EL (cell line): Measurements from ENCODE around the gene UXS1.
A peak's percentile ranks its signal among the peaks of the same experiment; 100 is the strongest.

Experiments used
- DNase-seq: peaks from one replicate; pipeline ENCODE4 v3.0.0-alpha.2; 2016

Gene UXS1

DNA sequence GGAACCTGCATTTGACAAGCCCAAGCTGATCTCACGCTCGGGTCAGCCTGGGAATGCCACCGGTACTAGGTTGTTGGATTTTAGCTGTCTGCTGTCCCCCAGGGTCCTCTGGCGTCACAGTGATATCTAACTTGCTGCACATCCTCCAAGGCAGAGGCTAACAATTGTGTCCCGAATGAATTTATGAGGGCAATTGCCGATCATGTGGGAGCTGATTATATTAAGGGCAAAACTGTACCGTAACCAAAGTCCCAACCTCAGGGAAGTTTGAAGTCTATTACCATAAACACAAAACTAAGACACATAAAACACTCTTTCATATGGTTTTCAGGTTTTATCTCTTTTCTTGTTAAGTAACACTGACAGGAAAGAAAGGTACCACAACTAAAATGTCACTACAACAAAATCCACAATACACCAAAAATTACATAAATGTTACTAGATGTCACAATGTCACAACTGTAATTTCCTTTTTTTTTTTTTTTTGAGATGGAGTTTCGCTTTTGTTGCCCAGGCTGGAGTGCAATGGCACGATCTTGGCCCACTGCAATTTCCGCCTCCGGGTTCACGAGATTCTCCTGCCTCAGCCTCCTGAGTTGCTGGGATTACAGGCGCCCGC, 6.7 kb downstream of the UXS1 start:
- DNase-seq, result no peak

DNA sequence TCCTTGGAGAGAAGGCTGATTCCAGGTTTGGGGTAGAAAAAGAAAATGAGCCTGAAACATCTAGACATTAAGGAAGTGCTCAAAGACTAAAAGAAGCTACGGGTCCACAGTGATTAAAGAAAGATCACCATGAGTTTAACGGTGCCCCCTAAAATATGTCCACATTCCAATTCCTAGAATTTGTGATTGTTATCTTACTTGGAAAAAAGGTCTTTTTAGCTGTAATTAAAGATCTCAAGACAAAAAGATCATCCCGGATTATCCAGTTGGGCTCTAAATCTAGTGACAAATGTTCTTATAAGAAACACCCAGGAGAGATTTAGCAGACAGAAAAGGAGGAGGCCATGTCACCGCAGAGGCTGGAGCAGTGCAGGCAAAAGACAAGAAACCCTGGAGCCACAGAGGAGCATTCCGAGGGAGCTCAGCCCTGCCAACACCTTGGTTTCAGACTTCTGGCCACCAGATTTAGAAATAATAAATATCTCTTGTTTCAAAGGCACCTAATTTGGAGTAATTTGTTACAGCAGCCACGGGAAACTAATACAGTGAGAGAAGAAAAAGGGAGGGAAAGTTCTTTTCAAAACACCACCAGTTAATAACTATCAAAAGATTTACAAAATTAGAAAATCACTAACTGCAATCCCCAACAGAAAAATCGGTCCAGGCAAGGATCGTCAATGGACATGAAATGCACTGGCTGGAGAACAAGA, 8.5 kb downstream of the UXS1 start:
- no peak for DNase-seq

- DNase-seq, result no peak
Measured at GRCh38 chr2:106184857-106185256, 9.2 kb downstream of the UXS1 start.

- no peak for DNase-seq
Measured at GRCh38 chr2:106184394-106184793, 9.7 kb downstream of the UXS1 start.

DNA sequence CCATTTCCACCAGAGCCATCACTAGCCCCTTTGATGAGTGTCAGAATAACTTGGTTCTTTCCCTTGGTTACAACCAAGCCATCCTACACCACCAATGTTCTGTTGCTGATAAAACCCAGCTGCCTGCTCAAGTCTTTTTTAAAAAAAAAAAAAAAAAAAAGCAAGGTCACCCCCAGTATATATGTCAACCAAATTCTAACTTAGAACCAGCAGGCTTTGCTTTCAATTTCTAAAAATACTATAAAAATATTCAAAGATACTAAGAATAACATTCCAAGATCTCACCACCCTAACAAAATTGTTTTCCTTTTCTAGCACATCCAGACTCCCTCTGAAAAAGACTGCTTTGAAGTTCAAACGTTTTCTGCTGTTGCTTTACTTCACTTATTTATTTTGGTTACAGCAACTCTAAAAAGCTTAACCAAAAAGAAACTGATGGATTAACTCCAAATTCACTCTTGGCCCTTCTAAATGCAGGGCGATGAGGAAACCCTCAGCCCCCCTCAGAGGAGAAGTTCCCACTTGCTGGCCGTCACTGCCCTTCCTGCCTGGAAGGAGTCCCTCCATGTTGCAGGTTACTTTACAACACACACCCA, 10.9 kb downstream of the UXS1 start:
- DNase-seq, result no peak

DNA sequence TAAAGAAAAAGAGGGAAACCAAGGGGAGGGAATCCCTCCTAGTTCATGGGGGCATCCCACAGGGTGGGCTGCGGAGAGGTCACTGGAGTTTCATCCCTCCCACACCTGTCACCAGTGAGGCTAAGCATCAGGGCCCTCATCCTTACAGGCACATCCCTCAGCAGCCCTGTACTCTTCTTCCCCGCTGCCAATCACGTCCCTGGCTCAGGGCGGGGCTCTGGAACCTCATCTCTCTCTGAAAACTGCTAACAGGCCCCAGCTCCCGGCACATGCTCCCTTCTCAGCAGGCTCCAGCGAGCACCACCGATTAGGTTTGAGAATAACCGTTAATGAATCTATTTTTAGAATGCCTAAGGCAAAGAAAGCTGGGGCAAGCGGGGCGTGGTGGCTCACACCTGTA, 13.0 kb downstream of the UXS1 start:
- no peak for DNase-seq

- no peak for DNase-seq
Measured at GRCh38 chr2:106180602-106181001, 13.5 kb downstream of the UXS1 start.

DNA sequence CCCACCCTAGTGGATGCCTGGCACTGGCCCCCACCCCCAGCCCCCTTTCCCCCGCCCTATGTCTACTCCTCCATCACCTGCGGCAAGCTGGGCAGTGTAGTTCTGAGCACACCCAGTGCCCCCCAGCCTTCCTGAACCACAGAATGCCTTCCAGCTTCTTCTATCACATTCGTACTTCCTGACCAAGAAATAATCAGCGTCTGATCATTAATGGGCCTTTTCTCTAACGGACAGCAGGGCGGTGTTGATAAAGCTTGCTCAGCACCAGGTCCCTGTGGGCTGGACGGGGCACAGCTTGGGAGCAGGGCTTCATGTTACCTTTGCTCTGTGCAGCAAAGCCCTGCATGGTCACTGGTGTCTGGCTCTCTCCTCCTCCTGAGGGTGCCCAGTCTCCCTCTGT, 15.4 kb downstream of the UXS1 start:
- no peak for DNase-seq

- DNase-seq, result no peak
Measured at GRCh38 chr2:106177581-106177980, 16.5 kb downstream of the UXS1 start.

- DNase-seq, result no peak
Measured at GRCh38 chr2:106176446-106177099, 17.5 kb downstream of the UXS1 start.

DNA sequence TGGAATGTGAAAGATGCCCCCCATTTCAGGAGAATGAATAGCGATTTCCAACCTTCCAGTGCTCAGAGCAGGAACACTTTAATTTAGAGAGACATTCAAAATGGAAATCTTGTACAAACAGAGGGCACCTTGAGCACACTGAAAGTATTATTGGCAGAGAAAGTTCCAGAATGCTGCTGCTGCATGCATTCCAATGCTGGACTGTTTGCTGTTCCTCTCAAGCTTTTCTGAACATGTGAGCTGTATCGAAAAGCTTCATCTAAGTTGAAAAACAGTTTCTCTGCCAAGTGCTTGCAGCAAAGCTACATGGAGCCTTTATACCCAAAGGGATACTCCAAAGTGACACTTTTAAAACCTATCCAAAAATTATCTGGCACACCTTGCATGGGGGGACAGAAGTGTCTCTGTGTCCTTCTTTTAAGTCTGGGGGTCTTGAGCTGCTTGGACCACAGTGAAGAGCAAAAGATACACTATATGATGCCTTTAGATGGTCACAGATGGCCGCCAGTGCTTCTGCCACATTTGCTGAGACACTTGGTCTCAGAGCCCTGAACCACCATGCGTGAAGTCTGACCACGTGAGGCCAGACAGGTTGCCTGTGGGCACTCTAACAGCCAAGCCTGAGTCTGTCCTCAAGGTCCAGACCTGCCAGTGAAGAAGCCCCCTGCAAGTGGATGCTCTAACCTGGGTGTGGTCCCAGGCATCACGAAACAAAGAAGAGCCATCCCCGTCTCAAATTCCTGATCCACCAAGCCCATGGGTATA, 18.8 kb downstream of the UXS1 start:
- no peak for DNase-seq

DNA sequence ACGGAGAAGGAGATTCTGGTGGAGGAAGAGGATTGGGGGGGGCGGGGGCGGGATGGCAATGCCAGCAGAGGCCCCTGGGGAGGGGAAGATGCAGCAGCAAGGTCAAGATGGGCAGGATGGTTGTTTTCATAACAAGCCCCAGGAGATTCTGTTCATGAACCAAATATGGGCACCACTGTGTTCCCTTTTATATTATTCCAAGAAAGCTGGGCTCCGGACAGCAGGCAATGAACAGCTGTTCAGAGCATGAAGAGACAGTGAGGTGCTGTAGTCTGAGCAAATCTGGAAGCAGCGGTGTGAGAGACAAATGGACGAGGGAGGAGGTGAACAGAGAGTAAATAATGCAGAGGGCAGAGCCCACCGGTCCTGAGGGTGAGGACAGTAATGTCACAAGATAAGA, 20.0 kb downstream of the UXS1 start:
- DNase-seq, result no peak

GRCh38 chr2:106172649-106173048, 21.5 kb downstream of the UXS1 start:
- DNase-seq, result no peak

GRCh38 chr2:106168657-106169056, 25.4 kb downstream of the UXS1 start:
- no peak for DNase-seq

GRCh38 chr2:106167067-106167466, 27.0 kb downstream of the UXS1 start:
- DNase-seq, result no peak

DNA sequence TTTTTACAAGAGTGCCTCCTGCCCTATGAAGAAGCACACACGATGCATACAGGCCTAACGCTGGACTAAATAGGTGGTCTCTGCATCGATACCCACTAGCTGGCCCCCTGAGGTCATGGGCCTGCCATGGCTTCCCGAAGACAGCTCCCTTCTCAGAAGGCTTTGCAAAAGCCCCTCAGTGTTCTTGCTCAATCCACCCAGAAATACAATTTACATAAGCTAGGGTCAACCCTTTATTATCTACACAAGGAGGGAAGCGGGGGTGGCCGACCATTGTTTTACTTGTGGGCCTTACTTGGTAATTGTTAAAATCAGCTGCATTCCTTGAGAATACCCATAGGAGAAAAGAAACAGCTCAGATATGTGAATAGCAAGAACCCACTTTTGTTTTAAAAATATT, 28.5 kb downstream of the UXS1 start:
- DNase-seq, result no peak

DNA sequence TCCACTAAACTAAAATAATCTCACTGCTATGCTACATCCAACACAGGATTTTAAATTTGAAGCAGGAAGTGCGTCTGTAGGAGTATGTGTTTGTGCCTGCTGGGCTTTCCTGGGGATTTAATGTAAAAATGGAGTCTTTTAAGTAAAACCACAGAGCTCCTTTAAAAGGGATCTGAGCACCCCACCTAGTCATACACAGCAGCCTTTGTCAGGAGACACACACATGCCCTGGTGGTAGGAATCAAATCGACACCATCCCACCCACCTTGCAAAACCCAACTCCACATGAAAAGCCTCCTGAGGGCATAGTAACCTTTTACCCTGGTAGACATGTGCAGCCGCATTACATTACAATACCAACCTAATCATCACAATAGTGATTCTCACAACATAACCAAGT, 29.1 kb downstream of the UXS1 start:
- DNase-seq, result no peak

DNA sequence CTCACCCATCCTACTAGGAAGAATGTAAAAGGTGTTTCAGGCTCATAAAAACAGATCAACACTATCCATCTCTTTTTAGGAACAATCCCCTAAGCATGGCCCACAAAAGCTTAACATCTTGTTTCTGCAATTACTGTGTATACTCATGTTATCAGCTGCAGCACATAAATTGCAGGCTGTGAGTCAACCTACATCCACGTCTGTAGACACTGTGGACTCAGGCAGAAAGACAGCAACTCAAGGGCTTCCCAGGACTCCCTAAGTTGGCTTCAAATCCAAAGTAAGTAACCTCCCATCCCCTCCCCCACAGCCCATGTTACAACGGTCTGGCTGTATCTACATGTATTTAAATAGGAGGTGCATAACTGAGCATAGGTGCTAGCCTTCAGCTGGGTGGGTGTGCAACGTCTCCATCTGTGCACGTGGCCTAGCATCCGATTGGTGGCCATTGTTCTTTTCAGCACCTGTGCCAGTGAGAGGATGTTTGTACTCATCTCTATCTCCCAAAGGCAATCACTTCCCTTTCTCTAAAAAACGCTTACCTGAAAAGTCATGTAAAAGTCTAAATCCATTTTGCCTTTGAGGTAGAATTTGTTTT, 30.1 kb downstream of the UXS1 start:
- DNase-seq, result no peak

DNA sequence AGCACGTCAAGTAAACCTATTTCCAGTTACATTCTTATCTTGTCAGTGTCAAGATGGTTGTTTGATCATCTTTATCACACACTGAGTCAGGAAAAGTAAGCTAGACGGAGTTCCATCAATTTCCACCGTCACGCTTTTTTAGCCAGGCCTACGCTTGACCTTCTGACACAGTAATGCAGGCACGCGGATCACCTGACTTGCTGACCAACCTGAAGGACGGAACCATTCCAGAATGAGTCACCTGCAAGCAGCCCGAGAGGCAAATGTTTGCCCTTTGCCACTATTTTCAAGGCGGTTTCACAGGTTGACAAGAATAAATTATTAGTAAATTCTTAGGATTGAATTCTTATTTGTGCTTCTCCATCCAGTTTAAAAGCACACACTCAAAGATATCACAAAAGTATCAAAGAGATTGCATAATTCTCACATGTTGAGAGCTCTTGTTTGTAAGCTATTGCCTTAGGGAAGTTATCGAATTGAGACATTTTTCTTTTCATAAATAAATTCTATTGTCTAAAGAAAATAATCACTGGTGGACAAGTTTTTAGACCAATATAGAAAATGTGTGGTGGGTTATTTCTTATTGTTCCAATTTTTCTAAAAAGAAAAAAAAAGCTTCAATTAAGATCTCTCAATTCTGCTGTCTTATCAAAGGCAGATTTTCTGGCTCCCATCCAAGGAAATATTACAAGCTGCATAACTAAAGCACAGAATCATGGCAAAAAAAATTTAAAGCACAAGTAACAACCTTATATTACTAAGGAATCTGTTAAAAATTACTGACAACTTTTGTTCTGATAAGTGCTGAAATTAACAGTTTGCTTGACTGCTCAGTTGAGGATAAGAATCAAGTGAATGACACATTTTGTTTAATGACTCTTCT, 31.9 kb downstream of the UXS1 start:
- DNase-seq, result peak; percentile 28

DNA sequence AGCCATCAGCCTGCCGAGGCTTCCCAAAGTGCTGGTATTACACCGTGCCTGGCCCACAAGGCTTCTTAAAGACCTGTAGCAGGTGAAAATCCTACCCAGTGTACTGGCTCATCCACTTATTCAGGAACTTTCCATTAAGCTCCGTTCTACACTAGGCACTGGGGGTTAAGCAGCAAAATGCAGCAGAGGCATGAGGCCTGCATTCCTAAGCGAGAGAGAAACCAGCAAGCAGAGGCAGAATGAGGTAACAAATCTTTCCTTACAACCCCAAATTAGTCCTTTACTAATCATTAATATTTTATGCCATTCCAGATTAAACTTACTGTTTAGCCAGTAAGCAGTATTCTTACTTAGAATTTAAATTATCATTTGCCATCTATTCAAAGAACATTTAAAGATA, 32.8 kb downstream of the UXS1 start:
- DNase-seq, result no peak

- no peak for DNase-seq
Measured at GRCh38 chr2:106160786-106161261, 33.3 kb downstream of the UXS1 start.
